HG03060 (cell line): Measurements from ENCODE around the gene PDAP1.
"Not testable (repeated sequence)": the region's sequence is repeated elsewhere in the genome, so short reads cannot be mapped to it uniquely, and the experiment has no call there.

Source experiments
- ATAC-seq: cut with Tn5 transposase; IDR thresholded peaks from one replicate; pipeline ENCODE4 v1.9.1; 2021; ENCODE audit warnings: low read depth, moderate number of reproducible peaks; ENCODE audit not compliant: unreplicated experiment

Gene PDAP1

GRCh38 chr7:99408379-99409191 lies at the start of gene PDAP1, which contains the start of gene BUD31:
PDAP1 (minus strand) TSS chr7:99408597; CDS start chr7:99408548, 49 bp downstream.
BUD31 (plus strand) TSS chr7:99408969; CDS start chr7:99411093, 2,124 bp downstream.
- ATAC-seq: peak; percentile 73

- ATAC-seq: no peak
Measured at GRCh38 chr7:99457650-99458493, 49.5 kb upstream of the PDAP1 start.

GRCh38 chr7:99457050-99457649 lies 48.8 kb upstream of the PDAP1 start:
- ATAC-seq: no peak

GRCh38 chr7:99456288-99456687 lies 47.9 kb upstream of the PDAP1 start:
- ATAC-seq: no peak

GRCh38 chr7:99455874-99456273 lies 47.5 kb upstream of the PDAP1 start:
- ATAC-seq: no peak

GRCh38 chr7:99453105-99453504 lies 44.7 kb upstream of the PDAP1 start:
- ATAC-seq: no peak

- no peak for ATAC-seq
Measured at GRCh38 chr7:99452541-99452940, 44.1 kb upstream of the PDAP1 start.

GRCh38 chr7:99451936-99452335 lies 43.5 kb upstream of the PDAP1 start:
- no peak for ATAC-seq

GRCh38 chr7:99449326-99449725 lies 40.9 kb upstream of the PDAP1 start:
- ATAC-seq: no peak

GRCh38 chr7:99448855-99449254 lies 40.5 kb upstream of the PDAP1 start:
- ATAC-seq: no peak

GRCh38 chr7:99447943-99448342 lies 39.5 kb upstream of the PDAP1 start:
- no peak for ATAC-seq

- ATAC-seq: no peak
Measured at GRCh38 chr7:99446096-99446495, 37.7 kb upstream of the PDAP1 start.

- ATAC-seq: no peak
Measured at GRCh38 chr7:99440195-99440594, 31.8 kb upstream of the PDAP1 start.

- peak; percentile 82 for ATAC-seq
Measured at GRCh38 chr7:99438573-99439480, 30.4 kb upstream of the PDAP1 start, which contains the start of the genes CPSF4 and PTCD1. CPSF4 (plus strand) TSS chr7:99438943; CDS start chr7:99439083, 140 bp downstream. PTCD1 (minus strand) TSS chr7:99438798; CDS start chr7:99435242, 3,556 bp downstream.

GRCh38 chr7:99437946-99438572 lies 29.7 kb upstream of the PDAP1 start:
- ATAC-seq: no peak

- no peak for ATAC-seq
Measured at GRCh38 chr7:99433158-99433557, 24.8 kb upstream of the PDAP1 start.

- not testable (repeated sequence) for ATAC-seq
Measured at GRCh38 chr7:99431756-99432540, 23.6 kb upstream of the PDAP1 start.

GRCh38 chr7:99429756-99430155 lies 21.4 kb upstream of the PDAP1 start:
- ATAC-seq: no peak
